K562 (cell line): ENCODE data around the gene LHX3. TPM values are rescaled to one million over a fixed set of nuclear protein-coding genes. Genes with fewer than 3 reads are reported as not detected.
A peak's percentile ranks its signal among the peaks of the same experiment; 100 is the strongest.

ENCODE experiments used
- ATAC-seq: fragments of 200-7000 bp; cut with Tn5 transposase; 3 replicates; pipeline ENCODE4 v1.9.1; 2020; ENCODE audit warnings: moderate library complexity
- BruUV-seq: library from RNA; stranded (reverse); fragments of 400-500 nt; replicated peaks from 2 replicates; lab custom pipeline; 2021; lab: Mats Ljungman, UMichigan
- CTCF ChIA-PET: fragments of 300-600 bp; formaldehyde crosslinking; extraction: SDS; loops from one replicate; lab custom pipeline; 2021; ENCODE audit warnings: low intra/inter-chr PET ratio; lab: Yijun Ruan, JAX
- POLR2A ChIA-PET: fragments of 300-600, 350-650 bp; sonication (Branson Sonifier 250); formaldehyde crosslinking; extraction: SDS; loops from one replicate; lab custom pipeline; 2021; ENCODE audit warnings: antibody characterized with exemption, inconsistent platforms; lab: Yijun Ruan, JAX
- DNase-seq, 4 experiments: peaks; one replicate each; pipeline versions ENCODE4 v3.0.0 to v3.0.0-alpha.2; 2011 to 2018; ENCODE audit warnings: low spot score in 3 of 4, mixed read lengths in 3 of 4; ENCODE audit errors: extremely low read depth in 1 of 4
- FAIRE-seq: peaks from 2 replicates; lab custom pipeline; 2011; peaks lifted over from hg19 to GRCh38; lab: Jason Lieb, UNC
- H2AFZ ChIP-seq: 2 replicates; pipeline ENCODE4 v1.6.0; 2011; ENCODE audit warnings: low read depth, low read length, control low read depth, inconsistent platforms
- H3K27ac ChIP-seq: fragments of 200-600 bp; 3 replicates; pipeline ENCODE4 v1.8.0; 2011; ENCODE audit warnings: low read depth, mild to moderate bottlenecking, control low read depth, inconsistent platforms, low read length, moderate library complexity, mixed read lengths; ENCODE audit errors: extremely low read depth
- H3K27me3 ChIP-seq, 2 experiments: fragments of 300-600 bp in 1 of 2; 2 replicates in 1 of 2; 3 replicates in 1 of 2; pipeline versions ENCODE4 v1.6.0 to v1.8.0; 2011; ENCODE audit warnings: inconsistent platforms in 2 of 2, low read length in 2 of 2, mild to moderate bottlenecking in 1 of 2, mixed read lengths in 1 of 2, moderate library complexity in 1 of 2; ENCODE audit not compliant: control insufficient read depth in 2 of 2, insufficient read depth in 2 of 2
- H3K36me3 ChIP-seq: fragments of 300-600 bp; 3 replicates; pipeline ENCODE4 v1.8.0; 2011; ENCODE audit warnings: mild to moderate bottlenecking, low read length, inconsistent platforms; ENCODE audit not compliant: control insufficient read depth, insufficient read depth
- H3K4me1 ChIP-seq, 2 experiments: fragments of 200-600 bp in 1 of 2; replicated peaks in 1 of 2; 2 replicates in 1 of 2; 3 replicates in 1 of 2; pipeline versions ENCODE4 v1.5.1 to v1.8.0; 2011; ENCODE audit warnings: inconsistent platforms in 2 of 2, low read length in 2 of 2, mild to moderate bottlenecking in 1 of 2, mixed read lengths in 1 of 2, moderate library complexity in 1 of 2; ENCODE audit not compliant: control insufficient read depth in 2 of 2, insufficient read depth in 2 of 2
- H3K4me2 ChIP-seq: 2 replicates; pipeline ENCODE4 v1.6.1; 2011; ENCODE audit warnings: low read length, control low read depth, inconsistent platforms, mixed read lengths; ENCODE audit not compliant: insufficient read depth
- H3K4me3 ChIP-seq: fragments of 200-600 bp; sonication (generic), shearing (Covaris generic); 2 replicates; pipeline ENCODE4 v1.5.1; 2016; ENCODE audit warnings: control low read depth, inconsistent platforms
- H3K79me2 ChIP-seq: fragments of 200-600 bp; 3 replicates; pipeline ENCODE4 v1.8.0; 2011; ENCODE audit warnings: low read length, inconsistent platforms; ENCODE audit not compliant: control insufficient read depth, insufficient read depth
- H3K9ac ChIP-seq, 2 experiments: 2 replicates each; pipeline versions ENCODE4 v1.6.0 to v1.6.1; 2011; ENCODE audit warnings: low read depth in 2 of 2, low read length in 2 of 2, control low read depth in 1 of 2, inconsistent platforms in 1 of 2, mild to moderate bottlenecking in 1 of 2, mixed read lengths in 1 of 2; ENCODE audit not compliant: insufficient read depth in 1 of 2
- H3K9me1 ChIP-seq: one replicate; pipeline ENCODE4 v1.6.0; 2011; ENCODE audit warnings: inconsistent platforms, mild to moderate bottlenecking, low read length, moderate library complexity; ENCODE audit not compliant: control insufficient read depth, insufficient read depth
- H3K9me3 ChIP-seq: replicated peaks from 2 replicates; pipeline ENCODE4 v1.5.1; 2011; ENCODE audit warnings: low read depth, low read length, inconsistent platforms; ENCODE audit not compliant: control insufficient read depth, insufficient read depth
- H4K20me1 ChIP-seq: replicated peaks from 2 replicates; pipeline ENCODE4 v1.6.1; 2011; ENCODE audit warnings: low read length, inconsistent platforms, mixed read lengths; ENCODE audit not compliant: control insufficient read depth, insufficient read depth
- BHLHE40 ChIP-seq: IDR thresholded peaks from 2 replicates; pipeline ENCODE4 v1.6.1; 2011; ENCODE audit warnings: low read length, improper control_type of control experiment
- DDX20 ChIP-seq: fragments of 450-650 bp; IDR thresholded peaks from 2 replicates; pipeline ENCODE4 v1.6.1; 2016; ENCODE audit warnings: missing genetic modification characterization, low read depth, mild to moderate bottlenecking, missing compliant biosample characterization, moderate library complexity
- GABPB1 ChIP-seq: sonication (generic); formaldehyde crosslinking; IDR thresholded peaks from 2 replicates; pipeline ENCODE4 v1.8.0; 2022; ENCODE audit warnings: mild to moderate bottlenecking, missing genetic modification reagents
- RBM34 ChIP-seq: fragments of 200-400 bp; formaldehyde crosslinking; IDR thresholded peaks from 2 replicates; pipeline ENCODE4 v1.6.1; 2018; ENCODE audit warnings: low read length, borderline replicate concordance; ENCODE audit not compliant: insufficient read depth
- TAL1 ChIP-seq: fragments of 450-650 bp; IDR thresholded peaks from 2 replicates; pipeline ENCODE4 v1.6.1; 2016; ENCODE audit warnings: mild to moderate bottlenecking
- ZC3H8 ChIP-seq: fragments of 450-650 bp; IDR thresholded peaks from 2 replicates; pipeline ENCODE4 v1.6.1; 2017
- ZNF239 ChIP-seq: fragments of 250-450 bp; sonication (Bioruptor Pico); IDR thresholded peaks from 2 replicates; pipeline ENCODE4 v1.4.0; 2020; ENCODE audit warnings: mild to moderate bottlenecking
- ZNF398 ChIP-seq: fragments of 250-450 bp; sonication (Bioruptor Pico); IDR thresholded peaks from 2 replicates; pipeline ENCODE4 v1.8.0; 2021; ENCODE audit warnings: moderate library complexity, mild to moderate bottlenecking, inconsistent platforms
- ZNF561 ChIP-seq: fragments of 450-650 bp; formaldehyde crosslinking; conservative IDR thresholded peaks from 2 replicates; pipeline ENCODE4 v1.4.0; 2020; ENCODE audit warnings: mild to moderate bottlenecking, moderate library complexity
- ZNF644 ChIP-seq: fragments of 200-800 bp; sonication (Bioruptor generic); IDR thresholded peaks from 2 replicates; pipeline ENCODE4 v1.6.1; 2016; ENCODE audit warnings: low read depth, missing genetic modification characterization, missing compliant biosample characterization
- ZNF696 ChIP-seq: fragments of 250-450 bp; sonication (Bioruptor Pico); conservative IDR thresholded peaks from 2 replicates; pipeline ENCODE4 v1.4.0; 2020; ENCODE audit warnings: mild to moderate bottlenecking, moderate library complexity
- WGBS: fragments of 100-300 bp; shearing (Covaris generic); methylation state at CpG from one replicate; pipeline ENCODE4 v1.1.6; 2016; ENCODE audit warnings: low coverage, mixed read lengths; ENCODE audit not compliant: insufficient coverage; ENCODE audit errors: missing lambda C conversion rate; 5-methylcytosine and 5-hydroxymethylcytosine counted together
- in situ Hi-C: fragments of 300-500 bp; cut with MboI; formaldehyde crosslinking; loops from 4 replicates; pipeline ENCODE4 v1.15.0; 2018; ENCODE audit warnings: inconsistent platforms, mixed read lengths
- intact Hi-C: fragments of 100-400 bp; cut with micrococcal nuclease; formaldehyde crosslinking; loops from 2 replicates; pipeline ENCODE4 v1.14.2; 2022
- polyA plus RNA-seq, 8 experiments: library from polyadenylated mRNA; depleted of rRNA in 4 of 8; stranded (reverse) in 5 of 8; unstranded in 3 of 8; fragments of >200 nt; fragmentation: Nextera tagmentation in 2 of 8; fragmentation: Illumina TruSeq in 1 of 8; extraction: Ambion mirVana in 2 of 8; extraction: Trizol in 1 of 8; gene quantifications; 2 replicates each; pipeline versions ENCODE4 v1.2.1 to v1.2.3, GENCODE V29; 2011 to 2014; ENCODE audit warnings: inconsistent platforms in 1 of 8, missing spikeins in 1 of 8
- total RNA-seq, 7 experiments: library from RNA; depleted of rRNA in 6 of 7; stranded (reverse); fragments of >200 nt in 6 of 7; fragmentation: Illumina TruSeq in 2 of 7; extraction: Trizol in 2 of 7; gene quantifications; 2 replicates each; pipeline versions ENCODE4 v1.2.1 to v1.2.3, GENCODE V29; 2011 to 2021; ENCODE audit warnings: low replicate concordance in 1 of 7
- TF ChIP-seq, protein P1 (sequence below): fragments of 250-450 bp; sonication (Bioruptor Pico); IDR thresholded peaks from 2 replicates; pipeline ENCODE4 v1.5.0; 2022; ENCODE audit warnings: mild to moderate bottlenecking

Gene LHX3
- total and polyA plus RNA-seq, 9 of the 15 experiments (the other 6 are each of a cell fraction or from before 2014, with no cell fraction given): 0.09 TPM; not detected in 8

DNA sequence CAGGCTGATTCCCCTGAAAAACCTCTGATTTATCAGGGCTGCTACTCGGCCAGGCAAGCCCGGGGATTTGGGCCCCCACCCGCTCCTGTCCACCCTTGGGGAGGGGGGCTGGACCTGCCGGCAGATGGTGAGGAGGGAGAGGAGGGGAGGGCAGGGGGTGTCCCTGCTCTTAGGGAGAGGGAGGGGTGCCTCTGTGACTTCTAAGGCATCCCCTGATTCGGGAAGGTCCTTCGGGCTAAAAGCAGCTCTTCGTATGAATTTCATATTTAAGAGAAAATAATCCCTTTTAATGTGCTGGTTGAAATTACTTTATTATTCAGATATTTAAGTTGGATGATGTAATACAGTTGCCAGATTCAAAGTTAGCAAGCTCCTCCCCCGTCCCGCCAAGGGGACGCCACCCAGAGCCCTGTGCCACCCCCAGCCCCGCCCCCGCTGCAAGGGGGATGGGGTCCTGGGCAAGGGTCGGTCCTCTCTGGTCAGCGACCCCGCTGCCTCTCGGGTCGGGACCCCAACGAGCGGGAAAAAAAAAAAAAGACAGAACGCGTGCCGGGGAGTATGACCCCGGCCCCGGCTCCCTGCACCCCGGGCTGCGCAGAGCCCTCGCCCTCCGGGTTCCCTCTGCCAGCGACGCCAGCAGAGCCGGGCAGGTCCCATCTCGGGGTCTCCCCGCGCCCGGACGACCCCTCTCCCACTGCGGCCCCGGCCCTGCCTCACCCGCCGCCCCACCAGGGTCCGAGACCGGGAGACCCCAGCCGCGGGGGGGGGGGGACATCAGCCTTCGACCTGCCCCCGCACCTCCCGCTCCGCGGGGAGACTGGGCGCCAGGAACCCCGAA, 12.4 kb downstream of the LHX3 start (continued):
- no peak for TF ChIP-seq ZC3H8
- no peak; the same call in 1 of the 2 replicates for TF ChIP-seq GABPB1 (CRISPR knock-in tag)
- TF ChIP-seq DDX20 (tag): no peak
- no peak for TF ChIP-seq RBM34
- TF ChIP-seq ZNF561 (CRISPR knock-in tag): no peak

GRCh38 chr9:136191960-136192286, 13.0 kb downstream of the LHX3 start:
- Histone ChIP-seq H3K36me3 (no peaks in the 10 kb centered on the region), H4K20me1 (no peaks in the 10 kb centered on the region), H3K9ac (peak overlapping the region in 1 of 2 experiments; percentile 3; a peak in 1 of 4 replicates), H3K79me2 (no peaks in the 10 kb centered on the region), H2AFZ (no peak overlapping the region), H3K4me2 (no peak overlapping the region), H3K4me3 (no peak overlapping the region), H3K27ac (no peak overlapping the region), H3K9me3 (no peaks in the 10 kb centered on the region), H3K9me1 (no peaks in the 10 kb centered on the region), H3K4me1 (peaks cover 28 to 56% of the 10 kb centered on the region in 2 experiments), H3K27me3 (peaks cover 0 to 30% of the 10 kb centered on the region in 2 experiments; a peak in 3 of 5 replicates)
- ChIA-PET POLR2A (interaction anchor here (0.6 to 1.3 kb wide), 2 partner anchors 14 to 40 kb away, joined by 3 to 5 read pairs; no protein-coding TSS in a partner anchor), CTCF (no interaction called here)
- BruUV-seq: no TSS peak
- no peak for FAIRE-seq
- in situ Hi-C loops (no loop called here), intact Hi-C loops (loop anchor here (2.0 kb wide), 1 partner anchor 15 kb away; no protein-coding TSS in a partner anchor)
- peak in 2 of 4 experiments; percentile 53 to 56 for DNase-seq
- no peak for ATAC-seq
- 20% methylated on average over 9 of the region's 9 CpGs for WGBS
- TF ChIP-seq, protein P1, sequence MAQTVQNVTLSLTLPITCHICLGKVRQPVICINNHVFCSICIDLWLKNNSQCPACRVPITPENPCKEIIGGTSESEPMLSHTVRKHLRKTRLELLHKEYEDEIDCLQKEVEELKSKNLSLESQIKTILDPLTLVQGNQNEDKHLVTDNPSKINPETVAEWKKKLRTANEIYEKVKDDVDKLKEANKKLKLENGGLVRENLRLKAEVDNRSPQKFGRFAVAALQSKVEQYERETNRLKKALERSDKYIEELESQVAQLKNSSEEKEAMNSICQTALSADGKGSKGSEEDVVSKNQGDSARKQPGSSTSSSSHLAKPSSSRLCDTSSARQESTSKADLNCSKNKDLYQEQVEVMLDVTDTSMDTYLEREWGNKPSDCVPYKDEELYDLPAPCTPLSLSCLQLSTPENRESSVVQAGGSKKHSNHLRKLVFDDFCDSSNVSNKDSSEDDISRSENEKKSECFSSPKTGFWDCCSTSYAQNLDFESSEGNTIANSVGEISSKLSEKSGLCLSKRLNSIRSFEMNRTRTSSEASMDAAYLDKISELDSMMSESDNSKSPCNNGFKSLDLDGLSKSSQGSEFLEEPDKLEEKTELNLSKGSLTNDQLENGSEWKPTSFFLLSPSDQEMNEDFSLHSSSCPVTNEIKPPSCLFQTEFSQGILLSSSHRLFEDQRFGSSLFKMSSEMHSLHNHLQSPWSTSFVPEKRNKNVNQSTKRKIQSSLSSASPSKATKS (CRISPR knock-in tag): no peak
- no peak for TF ChIP-seq BHLHE40
- TF ChIP-seq ZNF644 (tag): no peak
- no peak for TF ChIP-seq ZNF398 (CRISPR knock-in tag)
- no peak for TF ChIP-seq TAL1
- TF ChIP-seq ZNF239 (CRISPR knock-in tag): no peak
- TF ChIP-seq ZNF696 (CRISPR knock-in tag): no peak
